ES-I3 (cell line): ENCODE results near the gene LPIN1.
"Not testable (repeated sequence)": the region's sequence is repeated elsewhere in the genome, so short reads cannot be mapped to it uniquely, and the experiment has no call there.

Experiments
- H3K36me3 ChIP-seq: 2 replicates; pipeline ENCODE4 v1.6.1; 2013; ENCODE audit warnings: mild to moderate bottlenecking, low read length, control low read depth, moderate library complexity; ENCODE audit not compliant: insufficient read depth
- H3K4me1 ChIP-seq: 2 replicates; pipeline ENCODE4 v1.6.1; 2013; ENCODE audit warnings: mild to moderate bottlenecking, control low read depth, low read length; ENCODE audit not compliant: insufficient read depth
- H3K9ac ChIP-seq: 2 replicates; pipeline ENCODE4 v1.6.1; 2013; ENCODE audit warnings: low read depth, mild to moderate bottlenecking, low read length, moderate library complexity
- H3K9me3 ChIP-seq: 2 replicates; pipeline ENCODE4 v1.6.1; 2013; ENCODE audit warnings: mild to moderate bottlenecking, low read length, moderate library complexity; ENCODE audit not compliant: control insufficient read depth, insufficient read depth

The LPIN1 gene

DNA sequence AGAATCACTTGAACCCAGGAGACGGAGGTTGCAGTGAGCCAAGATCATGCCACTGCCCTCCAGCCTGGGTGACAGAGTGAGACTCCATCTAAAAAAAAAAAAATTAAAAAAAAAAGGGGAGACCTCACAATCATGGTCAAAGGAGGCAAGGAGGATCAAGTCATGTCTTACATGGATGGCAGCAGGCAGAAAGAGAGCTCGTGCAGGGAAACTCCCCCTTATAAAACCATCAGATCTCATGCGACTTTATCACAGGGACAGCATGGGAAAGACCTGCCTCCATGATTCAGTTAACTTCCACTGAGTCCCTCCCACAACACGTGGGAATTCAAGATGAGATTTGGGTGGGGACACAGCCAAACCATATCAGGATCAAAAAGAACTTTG, 75.9 kb downstream of the LPIN1 start:
- not testable (repeated sequence) for H3K4me1 ChIP-seq, H3K9ac ChIP-seq, H3K9me3 ChIP-seq, H3K36me3 ChIP-seq

DNA sequence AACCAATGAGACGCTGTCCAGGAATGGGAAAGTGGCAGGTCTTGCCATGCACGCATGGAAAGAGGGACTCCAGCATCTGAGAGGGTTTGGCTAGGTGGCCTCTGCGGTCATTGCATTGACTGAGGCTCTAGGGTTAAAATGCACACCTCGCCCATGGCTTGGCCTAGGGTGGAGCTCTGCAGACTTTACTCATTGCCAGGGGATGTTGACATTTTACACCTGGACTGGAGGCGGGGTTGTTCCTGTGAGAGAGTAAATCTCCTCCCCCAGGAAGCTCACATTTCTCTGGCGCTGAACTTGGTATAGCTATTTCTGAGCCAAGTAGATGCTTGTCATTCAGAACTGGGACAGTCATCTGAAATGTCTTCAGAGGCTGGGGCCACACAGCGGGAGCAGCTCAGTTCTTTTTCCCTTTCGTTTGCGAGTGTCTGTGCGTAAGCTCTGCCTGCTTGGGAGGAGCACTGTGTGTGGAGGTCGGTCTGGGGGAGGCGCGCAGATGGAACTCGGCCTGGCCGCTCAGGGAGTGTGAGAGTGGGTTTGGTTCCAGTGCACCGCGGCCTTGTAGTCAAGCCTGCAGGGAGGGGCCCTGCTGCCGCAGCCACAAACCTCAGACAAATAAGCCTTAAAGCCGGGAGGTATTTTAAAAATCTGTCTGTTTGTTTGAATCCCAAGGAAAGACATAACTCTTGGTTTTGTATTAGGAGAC, 76.5 kb downstream of the LPIN1 start:
- Histone ChIP-seq H3K36me3 (peaks cover 8% of the 10 kb centered on the region; the same call in 1 of the 2 replicates), H3K9ac (no peak overlapping the region), H3K9me3 (no peaks in the 10 kb centered on the region), H3K4me1 (no peaks in the 10 kb centered on the region)

- Histone ChIP-seq H3K4me1 (peaks cover 8% of the 10 kb centered on the region), H3K36me3 (0 out of 2 replicates have a peak, but pooled peaks cover 2% of the 10 kb centered on the region)
These were observed 78.7 kb downstream of the LPIN1 start for GRCh38 chr2:11824901-11825828.

DNA sequence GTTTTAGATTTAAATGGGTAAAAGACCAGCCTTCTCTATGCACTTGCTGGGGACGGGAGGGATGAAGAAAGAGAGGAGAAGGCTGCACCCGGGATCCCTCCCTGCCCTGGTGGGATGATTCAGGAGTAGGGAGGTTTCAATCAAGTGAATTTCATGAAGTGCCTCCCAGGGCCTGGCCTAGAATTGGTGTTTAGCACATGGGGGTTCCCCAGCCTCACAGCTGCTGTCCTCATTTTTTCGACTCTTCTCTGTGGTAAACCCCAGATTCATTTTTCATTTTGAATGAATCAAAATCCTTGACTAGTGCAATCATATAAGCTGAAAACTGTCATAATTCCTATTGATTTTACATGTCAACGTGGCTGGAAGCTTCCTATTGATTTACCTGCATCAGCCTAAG, 81.1 kb downstream of the LPIN1 start:
- Histone ChIP-seq H3K4me1 (peaks cover 25% of the 10 kb centered on the region), H3K9me3 (no peaks in the 10 kb centered on the region), H3K9ac (no peak overlapping the region), H3K36me3 (no peaks in the 10 kb centered on the region)

More at GRCh38 chr2:11824901-11825828, 78.7 kb downstream of the LPIN1 start:
- no peak overlapping the region for H3K9ac ChIP-seq
- H3K9me3 ChIP-seq, result no peaks in the 10 kb centered on the region

GRCh38 chr2:11828933-11829323, 82.5 kb downstream of the LPIN1 start:
- Histone ChIP-seq H3K4me1 (peaks cover 25% of the 10 kb centered on the region), H3K36me3 (no peaks in the 10 kb centered on the region), H3K9ac (no peak overlapping the region), H3K9me3 (no peaks in the 10 kb centered on the region)

GRCh38 chr2:11829324-11829946, 83.0 kb downstream of the LPIN1 start:
- no peaks in the 10 kb centered on the region for H3K9me3 ChIP-seq
- H3K4me1 ChIP-seq, result peaks cover 25% of the 10 kb centered on the region
- peak overlapping the region; percentile 26 for H3K9ac ChIP-seq
- no peaks in the 10 kb centered on the region for H3K36me3 ChIP-seq

DNA sequence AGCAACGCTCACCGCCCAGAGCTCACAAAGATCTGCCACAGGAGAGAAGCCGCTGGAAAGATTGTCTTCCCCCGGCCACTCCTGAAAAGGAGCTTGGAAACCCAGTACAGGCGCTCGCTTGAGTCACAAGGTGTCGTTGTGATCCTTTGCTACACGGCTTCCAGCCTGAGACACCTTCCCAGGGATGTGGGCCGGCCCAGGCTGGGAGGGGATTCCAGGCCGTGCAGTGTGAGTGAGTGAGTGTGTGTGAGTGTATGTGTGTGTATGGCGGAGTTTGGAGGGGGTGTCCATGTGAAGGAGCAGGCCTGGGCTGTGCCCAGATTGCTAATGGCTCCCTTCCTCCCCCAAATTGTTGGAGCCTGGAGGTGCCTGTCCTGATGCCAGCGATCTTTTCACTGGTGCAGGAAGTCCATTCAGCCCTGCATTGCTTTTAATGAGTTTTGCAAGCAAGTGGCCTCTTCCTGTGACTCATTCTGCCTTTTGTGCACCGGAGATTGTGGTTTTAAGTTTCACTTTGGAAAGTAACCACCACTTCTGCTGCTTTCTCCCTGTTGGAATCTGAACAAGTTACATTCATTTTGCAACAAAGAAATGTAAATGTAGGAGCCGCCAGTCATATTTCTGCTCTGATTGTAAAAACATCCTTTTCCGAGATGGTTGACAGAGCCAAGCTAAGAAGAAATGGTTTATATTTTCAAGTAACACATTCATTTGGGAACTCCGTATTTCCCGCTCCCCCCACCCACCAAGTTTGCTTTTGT, 83.7 kb downstream of the LPIN1 start:
- Histone ChIP-seq H3K4me1 (peaks cover 25% of the 10 kb centered on the region), H3K9me3 (no peaks in the 10 kb centered on the region), H3K36me3 (no peaks in the 10 kb centered on the region), H3K9ac (peak overlapping the region; percentile 26)

DNA sequence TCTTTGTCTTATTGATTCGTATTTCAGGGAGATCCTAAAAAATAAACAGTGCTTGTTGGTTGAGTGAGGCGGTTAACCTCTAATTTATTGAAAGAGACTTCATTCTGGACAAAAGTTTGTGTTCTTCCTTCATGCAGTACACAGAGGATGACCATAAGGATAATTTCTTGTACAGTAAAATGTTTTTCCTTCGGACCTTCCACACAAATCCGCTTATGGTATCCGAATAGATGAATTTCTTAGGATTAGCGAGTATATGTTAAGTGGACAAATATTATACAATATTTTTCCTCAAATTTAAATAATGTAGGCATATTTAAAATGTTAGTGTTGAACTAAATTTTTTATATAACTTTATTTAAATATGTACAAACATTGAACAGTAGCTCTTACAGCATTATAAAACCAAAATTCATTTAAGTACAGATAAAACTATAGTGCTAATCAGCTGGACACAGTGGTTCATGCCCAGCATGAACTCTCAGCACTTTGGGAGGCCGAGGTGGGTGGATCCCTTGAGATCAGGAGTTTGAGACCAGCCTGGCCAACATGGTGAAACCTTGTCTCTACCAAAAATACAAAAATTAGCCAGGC, 84.4 kb downstream of the LPIN1 start:
- Histone ChIP-seq H3K4me1 (peaks cover 25% of the 10 kb centered on the region), H3K9ac (peak overlapping the region; percentile 26), H3K36me3 (no peaks in the 10 kb centered on the region), H3K9me3 (no peaks in the 10 kb centered on the region)

DNA sequence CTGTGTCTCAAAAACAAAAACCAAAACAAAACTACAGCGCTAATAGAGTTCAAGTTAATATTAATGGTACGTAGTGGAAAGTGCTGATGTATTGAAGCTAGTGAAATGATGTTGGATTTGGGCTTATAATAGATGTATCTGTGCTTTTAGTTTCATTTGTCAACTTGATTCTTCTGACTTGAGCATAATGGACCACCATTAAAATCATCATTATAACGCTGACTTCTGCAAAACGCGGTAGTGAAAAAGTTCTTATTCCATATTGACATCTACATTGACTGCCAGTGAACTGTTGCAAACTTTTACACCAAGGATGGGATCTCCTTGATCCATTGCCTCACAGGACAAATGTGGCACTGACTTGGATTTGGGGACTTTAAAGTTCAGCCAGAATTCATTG, 85.0 kb downstream of the LPIN1 start:
- no peaks in the 10 kb centered on the region for H3K9me3 ChIP-seq
- H3K4me1 ChIP-seq, result peaks cover 25% of the 10 kb centered on the region
- no peaks in the 10 kb centered on the region for H3K36me3 ChIP-seq
- H3K9ac ChIP-seq, result no peak overlapping the region

DNA sequence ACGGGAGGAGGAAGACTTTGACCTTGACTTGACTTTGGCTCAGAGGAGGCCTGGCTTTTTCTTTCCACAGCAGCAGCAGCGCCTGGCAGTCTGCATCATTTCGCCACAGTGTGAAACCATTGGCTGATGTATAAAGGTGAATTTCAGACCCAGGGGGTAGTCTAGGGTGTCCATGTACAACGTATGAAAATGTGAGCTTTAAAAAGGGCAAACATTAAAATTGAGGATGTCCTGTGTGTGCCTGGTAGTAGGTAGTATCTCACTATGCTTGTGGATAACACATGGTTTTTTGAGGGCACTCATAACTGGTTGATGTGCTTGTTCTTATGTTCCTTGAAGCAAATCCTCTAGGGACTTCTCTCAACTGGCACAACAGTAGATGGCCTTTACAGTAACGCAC, 86.1 kb downstream of the LPIN1 start:
- no peaks in the 10 kb centered on the region for H3K36me3 ChIP-seq
- H3K9me3 ChIP-seq, result no peaks in the 10 kb centered on the region
- no peak overlapping the region for H3K9ac ChIP-seq
- peaks cover 25% of the 10 kb centered on the region for H3K4me1 ChIP-seq

DNA sequence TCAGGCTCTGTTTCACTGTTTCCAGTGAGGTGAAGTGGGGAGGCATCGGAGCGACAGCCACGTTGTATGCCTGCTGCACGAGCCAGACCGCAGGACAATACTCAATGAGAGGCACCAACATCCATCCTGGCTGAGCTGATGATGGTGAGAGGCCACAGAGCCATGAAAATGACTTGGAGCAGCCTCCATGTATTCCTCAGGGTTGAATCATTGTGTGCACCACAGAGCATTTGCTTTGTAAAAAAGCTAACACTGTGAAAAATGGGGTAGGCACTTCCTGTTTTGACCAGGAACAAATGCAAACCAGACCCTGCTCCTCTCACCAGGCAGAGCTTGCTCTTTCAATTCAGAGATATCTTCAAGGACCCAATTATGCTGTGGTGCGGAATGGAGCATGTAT, 87.2 kb downstream of the LPIN1 start:
- H3K9me3 ChIP-seq, result no peaks in the 10 kb centered on the region
- no peaks in the 10 kb centered on the region for H3K36me3 ChIP-seq
- no peak overlapping the region for H3K9ac ChIP-seq
- H3K4me1 ChIP-seq, result peaks cover 25% of the 10 kb centered on the region

- no peak overlapping the region for H3K9ac ChIP-seq
These were observed 89.0 kb downstream of the LPIN1 start for GRCh38 chr2:11835403-11835802.

DNA sequence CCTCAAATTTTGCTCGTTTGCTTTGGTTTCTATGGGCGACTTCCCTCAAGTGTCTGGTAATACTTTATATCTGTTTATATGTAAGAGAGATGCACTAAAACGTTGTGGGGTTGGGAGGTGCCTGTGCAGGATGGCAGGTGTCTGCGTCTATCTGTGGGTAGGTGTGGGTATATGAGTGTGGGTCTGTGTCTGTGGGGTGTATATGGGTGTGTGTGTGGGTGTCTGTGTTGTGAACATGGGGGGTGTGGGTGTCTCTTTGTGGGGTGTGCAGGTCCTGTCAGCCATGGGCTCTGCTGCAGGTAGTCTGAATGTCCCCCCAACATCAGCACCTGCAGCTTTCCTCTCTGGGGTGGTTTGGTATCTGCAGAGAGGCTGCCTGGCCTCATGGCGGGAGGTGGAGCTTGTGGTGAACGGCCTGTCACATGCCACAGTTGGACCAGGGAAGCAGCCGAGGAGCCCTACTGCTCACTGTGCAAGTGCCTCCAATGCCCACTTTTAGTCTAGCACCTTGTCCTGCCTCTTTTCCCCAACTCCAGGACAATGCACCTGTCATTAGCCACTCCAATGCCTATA, 90.3 kb downstream of the LPIN1 start:
- Histone ChIP-seq H3K9ac (no peak overlapping the region), H3K9me3 (no peaks in the 10 kb centered on the region), H3K4me1 (peaks cover 6% of the 10 kb centered on the region; the same call in 1 of the 2 replicates), H3K36me3 (no peaks in the 10 kb centered on the region)

More at GRCh38 chr2:11835403-11835802, 89.0 kb downstream of the LPIN1 start:
- peaks cover 17% of the 10 kb centered on the region for H3K4me1 ChIP-seq
- H3K36me3 ChIP-seq, result no peaks in the 10 kb centered on the region
- no peaks in the 10 kb centered on the region for H3K9me3 ChIP-seq
